HEK293 (cell line): ENCODE measurements around the gene ZNF641.

ENCODE experiments used
- CTCF ChIA-PET: fragments of 350-600 bp; formaldehyde crosslinking; extraction: SDS; loops from one replicate; lab custom pipeline; 2021; ENCODE audit warnings: antibody characterized with exemption; lab: Yijun Ruan, JAX
- POLR2A ChIA-PET: fragments of 300-600 bp; formaldehyde crosslinking; extraction: SDS; loops from one replicate; lab custom pipeline; 2020; ENCODE audit warnings: antibody characterized with exemption, inconsistent platforms; lab: Yijun Ruan, JAX
- H3K27ac ChIP-seq: fragments of 200-500 bp; sonication (Bioruptor generic); 2 replicates; pipeline ENCODE4 v1.5.1; 2014; ENCODE audit warnings: low read depth, low read length, control low read depth, inconsistent platforms; ENCODE audit errors: extremely low read depth
- H3K36me3 ChIP-seq, 2 experiments: fragments of 200-500 bp in 1 of 2; sonication (Bioruptor generic) in 1 of 2; 1 replicate in 1 of 2; 2 replicates in 1 of 2; pipeline ENCODE4 v1.5.1; 2014 to 2017; ENCODE audit warnings: inconsistent platforms in 2 of 2, low read length in 2 of 2; ENCODE audit not compliant: control insufficient read depth in 2 of 2, insufficient read depth in 1 of 2
- H3K4me1 ChIP-seq: fragments of 200-500 bp; sonication (Bioruptor generic); 2 replicates; pipeline ENCODE4 v1.5.1; 2014; ENCODE audit warnings: mild to moderate bottlenecking, low read length, inconsistent platforms; ENCODE audit not compliant: control insufficient read depth, insufficient read depth
- H3K4me3 ChIP-seq: 2 replicates; pipeline ENCODE4 v1.5.1; 2011; ENCODE audit warnings: low read depth, mild to moderate bottlenecking, control low read depth, low read length, moderate library complexity
- H3K9me3 ChIP-seq: fragments of 200-500 bp; sonication (Bioruptor generic); 2 replicates; pipeline ENCODE4 v1.5.1; 2014; ENCODE audit warnings: low read depth, low read length, inconsistent platforms; ENCODE audit not compliant: control insufficient read depth, insufficient read depth
- IKZF3 ChIP-seq: fragments of 450-650 bp; IDR thresholded peaks from 2 replicates; pipeline ENCODE4 v1.5.0; 2018; ENCODE audit warnings: missing biosample characterization, mild to moderate bottlenecking, missing genetic modification characterization, moderate library complexity
- KLF16 ChIP-seq: fragments of 450-650 bp; formaldehyde crosslinking; IDR thresholded peaks from 2 replicates; pipeline ENCODE4 v1.5.1; 2017; ENCODE audit warnings: missing biosample characterization, missing genetic modification characterization
- SP3 ChIP-seq: fragments of 450-650 bp; formaldehyde crosslinking; IDR thresholded peaks from 2 replicates; pipeline ENCODE4 v1.5.1; 2016; ENCODE audit warnings: missing biosample characterization, missing genetic modification characterization
- SP7 ChIP-seq: fragments of 450-650 bp; formaldehyde crosslinking; IDR thresholded peaks from 2 replicates; pipeline ENCODE4 v1.5.1; 2016; ENCODE audit warnings: missing biosample characterization, missing genetic modification characterization
- ZBTB44 ChIP-seq: fragments of 450-650 bp; IDR thresholded peaks from 2 replicates; pipeline ENCODE4 v1.5.1; 2018; ENCODE audit warnings: missing biosample characterization, mild to moderate bottlenecking, missing genetic modification characterization
- ZEB2 ChIP-seq: fragments of 450-650 bp; formaldehyde crosslinking; IDR thresholded peaks from 2 replicates; pipeline ENCODE4 v1.5.1; 2016; ENCODE audit warnings: missing biosample characterization, missing genetic modification characterization
- ZNF157 ChIP-seq: fragments of 450-650 bp; formaldehyde crosslinking; IDR thresholded peaks from 2 replicates; pipeline ENCODE4 v1.5.1; 2016; ENCODE audit warnings: missing biosample characterization, missing genetic modification characterization
- ZNF175 ChIP-seq: fragments of 450-650 bp; formaldehyde crosslinking; IDR thresholded peaks from 2 replicates; pipeline ENCODE4 v1.5.1; 2016; ENCODE audit warnings: missing biosample characterization, missing genetic modification characterization
- ZNF239 ChIP-seq: fragments of 450-650 bp; formaldehyde crosslinking; IDR thresholded peaks from 2 replicates; pipeline ENCODE4 v1.5.1; 2016; ENCODE audit warnings: missing biosample characterization, missing genetic modification characterization
- ZNF248 ChIP-seq: fragments of 450-650 bp; formaldehyde crosslinking; IDR thresholded peaks from 2 replicates; pipeline ENCODE4 v1.5.1; 2017; ENCODE audit warnings: missing biosample characterization, missing genetic modification characterization
- ZNF324 ChIP-seq: fragments of 450-650 bp; formaldehyde crosslinking; IDR thresholded peaks from 2 replicates; pipeline ENCODE4 v1.5.1; 2016; ENCODE audit warnings: missing biosample characterization, missing genetic modification characterization
- ZNF350 ChIP-seq: fragments of 450-650 bp; formaldehyde crosslinking; IDR thresholded peaks from 2 replicates; pipeline ENCODE4 v1.5.0; 2017; ENCODE audit warnings: missing biosample characterization, mild to moderate bottlenecking, missing genetic modification characterization
- ZNF404 ChIP-seq: fragments of 450-650 bp; formaldehyde crosslinking; IDR thresholded peaks from 2 replicates; pipeline ENCODE4 v1.5.1; 2017; ENCODE audit warnings: missing biosample characterization, missing genetic modification characterization
- ZNF555 ChIP-seq: fragments of 450-650 bp; formaldehyde crosslinking; conservative IDR thresholded peaks from 2 replicates; pipeline ENCODE4 v1.5.1; 2017; ENCODE audit warnings: missing biosample characterization, mild to moderate bottlenecking, missing genetic modification characterization, inconsistent platforms
- ZNF658 ChIP-seq: fragments of 450-650 bp; formaldehyde crosslinking; IDR thresholded peaks from 2 replicates; pipeline ENCODE4; 2016; ENCODE audit warnings: missing biosample characterization, missing genetic modification characterization
- ZNF701 ChIP-seq: fragments of 450-650 bp; formaldehyde crosslinking; IDR thresholded peaks from 2 replicates; pipeline ENCODE4 v1.5.1; 2016; ENCODE audit warnings: missing biosample characterization, missing genetic modification characterization
- ZNF777 ChIP-seq: fragments of 450-650 bp; formaldehyde crosslinking; IDR thresholded peaks from 2 replicates; pipeline ENCODE4 v1.5.1; 2017; ENCODE audit warnings: missing biosample characterization, missing genetic modification characterization, borderline replicate concordance
- ZNF785 ChIP-seq: fragments of 450-650 bp; formaldehyde crosslinking; IDR thresholded peaks from 2 replicates; pipeline ENCODE4 v1.5.1; 2016; ENCODE audit warnings: missing biosample characterization, missing genetic modification characterization
- TF ChIP-seq, protein P1 (sequence below): fragments of 450-650 bp; formaldehyde crosslinking; IDR thresholded peaks from 2 replicates; pipeline ENCODE4 v1.5.1; 2016; ENCODE audit warnings: missing biosample characterization, missing genetic modification characterization
- TF ChIP-seq, protein P2 (sequence below): fragments of 450-650 bp; formaldehyde crosslinking; IDR thresholded peaks from 2 replicates; pipeline ENCODE4 v1.5.1; 2016; ENCODE audit warnings: missing biosample characterization, missing genetic modification characterization
- TF ChIP-seq, protein P3 (sequence below): fragments of 450-650 bp; formaldehyde crosslinking; IDR thresholded peaks from 2 replicates; pipeline ENCODE4 v1.5.1; 2017; ENCODE audit warnings: missing biosample characterization, missing genetic modification characterization
- TF ChIP-seq, protein P4 (sequence below): fragments of 450-650 bp; formaldehyde crosslinking; IDR thresholded peaks from 2 replicates; pipeline ENCODE4 v1.5.1; 2016; ENCODE audit warnings: missing biosample characterization, missing genetic modification characterization

ZNF641 gene

DNA sequence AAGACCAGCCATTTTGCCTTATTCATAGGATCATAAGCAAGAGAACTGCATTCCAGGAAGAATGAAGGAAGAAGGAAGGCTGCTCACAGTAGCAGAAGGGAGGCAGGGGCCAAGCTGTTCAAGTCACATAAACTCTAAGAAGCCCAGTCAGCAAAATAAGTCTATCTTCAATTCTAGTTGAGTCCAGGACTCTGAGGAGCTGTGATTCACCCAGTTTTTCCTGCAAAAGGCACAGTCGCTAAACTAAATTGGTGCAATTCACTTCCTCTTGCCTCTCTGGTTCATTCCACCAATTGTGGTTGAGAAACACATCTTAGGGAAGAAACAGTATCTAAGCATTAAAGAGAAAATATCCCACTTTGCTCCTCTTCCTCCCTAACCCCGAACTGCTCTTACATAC lies 9.8 kb downstream of the ZNF641 start:
- POLR2A ChIA-PET, result no interaction called here
- TF ChIP-seq ZNF701, result no peak
- TF ChIP-seq ZEB2 (tag by site-specific recombination), result no peak
- Histone ChIP-seq H3K36me3 (peaks cover 18 to 40% of the 10 kb centered on the region in 2 experiments), H3K27ac (no peak overlapping the region), H3K4me3 (no peak overlapping the region), H3K4me1 (no peaks in the 10 kb centered on the region), H3K9me3 (no peaks in the 10 kb centered on the region)
- CTCF ChIA-PET, result no interaction called here

DNA sequence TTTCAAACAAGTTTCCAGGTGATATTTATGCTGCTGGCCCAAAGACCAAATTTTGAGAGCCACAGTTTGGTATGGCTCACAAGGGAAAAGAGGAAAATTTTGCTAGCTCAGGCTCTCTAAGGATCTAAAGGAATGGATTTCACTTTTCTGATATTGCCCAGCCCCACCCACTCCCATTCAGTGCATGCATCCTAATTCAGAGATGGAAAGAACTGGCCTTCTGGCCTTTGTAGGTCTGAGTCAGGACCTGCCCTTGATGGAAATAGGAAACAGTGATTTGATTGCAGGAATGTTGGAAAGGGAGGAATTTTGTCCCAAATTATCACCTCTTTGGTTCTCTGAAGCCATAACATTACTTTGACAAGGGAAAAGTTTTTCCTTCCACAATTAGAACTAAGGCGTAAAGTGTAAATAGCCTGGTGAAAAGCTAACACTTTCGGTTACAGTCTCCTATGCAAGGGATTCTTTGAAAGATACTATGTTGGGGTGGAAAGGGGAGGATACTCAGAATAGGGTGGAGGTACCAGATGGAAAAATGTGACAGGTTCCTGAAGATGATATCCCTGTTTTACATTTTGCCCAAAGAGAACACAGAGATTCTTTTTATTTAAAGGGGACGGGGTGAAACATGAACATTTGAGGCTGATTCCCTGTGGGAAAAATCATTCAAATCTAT lies 11.1 kb downstream of the ZNF641 start:
- POLR2A ChIA-PET, result no interaction called here
- Histone ChIP-seq H3K27ac (no peak overlapping the region), H3K36me3 (peaks cover 11 to 28% of the 10 kb centered on the region in 2 experiments; a peak in 2 of 3 replicates), H3K9me3 (no peaks in the 10 kb centered on the region)
- TF ChIP-seq ZNF239, result no peak
- TF ChIP-seq, protein P1, sequence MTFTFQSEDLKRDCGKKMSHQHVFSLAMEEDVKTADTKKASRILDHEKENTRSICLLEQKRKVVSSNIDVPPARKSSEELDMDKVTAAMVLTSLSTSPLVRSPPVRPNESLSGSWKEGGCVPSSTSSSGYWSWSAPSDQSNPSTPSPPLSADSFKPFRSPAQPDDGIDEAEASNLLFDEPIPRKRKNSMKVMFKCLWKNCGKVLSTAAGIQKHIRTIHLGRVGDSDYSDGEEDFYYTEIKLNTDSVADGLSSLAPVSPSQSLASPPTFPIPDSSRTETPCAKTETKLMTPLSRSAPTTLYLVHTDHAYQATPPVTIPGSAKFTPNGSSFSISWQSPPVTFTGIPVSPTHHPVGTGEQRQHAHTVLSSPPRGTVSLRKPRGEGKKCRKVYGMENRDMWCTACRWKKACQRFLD (tag by site-specific recombination), result no peak
- no peak for TF ChIP-seq ZNF157 (tag by site-specific recombination)
- no peak for TF ChIP-seq ZNF658
- no peak for TF ChIP-seq SP3 (tag by site-specific recombination)
- TF ChIP-seq IKZF3 (tag by site-specific recombination), result no peak
- TF ChIP-seq, protein P2, sequence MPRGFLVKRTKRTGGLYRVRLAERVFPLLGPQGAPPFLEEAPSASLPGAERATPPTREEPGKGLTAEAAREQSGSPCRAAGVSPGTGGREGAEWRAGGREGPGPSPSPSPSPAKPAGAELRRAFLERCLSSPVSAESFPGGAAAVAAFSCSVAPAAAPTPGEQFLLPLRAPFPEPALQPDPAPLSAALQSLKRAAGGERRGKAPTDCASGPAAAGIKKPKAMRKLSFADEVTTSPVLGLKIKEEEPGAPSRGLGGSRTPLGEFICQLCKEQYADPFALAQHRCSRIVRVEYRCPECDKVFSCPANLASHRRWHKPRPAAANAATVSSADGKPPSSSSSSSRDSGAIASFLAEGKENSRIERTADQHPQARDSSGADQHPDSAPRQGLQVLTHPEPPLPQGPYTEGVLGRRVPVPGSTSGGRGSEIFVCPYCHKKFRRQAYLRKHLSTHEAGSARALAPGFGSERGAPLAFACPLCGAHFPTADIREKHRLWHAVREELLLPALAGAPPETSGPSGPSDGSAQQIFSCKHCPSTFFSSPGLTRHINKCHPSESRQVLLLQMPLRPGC (tag by site-specific recombination), result no peak
- TF ChIP-seq ZNF324, result no peak
- no peak for TF ChIP-seq ZNF555 (tag by site-specific recombination)
- TF ChIP-seq ZNF404 (tag by site-specific recombination), result no peak
- no peak for TF ChIP-seq ZNF777
- no peak for TF ChIP-seq KLF16 (tag by site-specific recombination)
- no peak for TF ChIP-seq ZNF350 (tag by site-specific recombination)
- no peak for TF ChIP-seq ZEB2 (tag by site-specific recombination)
- TF ChIP-seq, all 188 proteins: peak for 0
- CTCF ChIA-PET, result no interaction called here
- Histone ChIP-seq H3K4me1 (no peaks in the 10 kb centered on the region), H3K4me3 (no peak overlapping the region)

DNA sequence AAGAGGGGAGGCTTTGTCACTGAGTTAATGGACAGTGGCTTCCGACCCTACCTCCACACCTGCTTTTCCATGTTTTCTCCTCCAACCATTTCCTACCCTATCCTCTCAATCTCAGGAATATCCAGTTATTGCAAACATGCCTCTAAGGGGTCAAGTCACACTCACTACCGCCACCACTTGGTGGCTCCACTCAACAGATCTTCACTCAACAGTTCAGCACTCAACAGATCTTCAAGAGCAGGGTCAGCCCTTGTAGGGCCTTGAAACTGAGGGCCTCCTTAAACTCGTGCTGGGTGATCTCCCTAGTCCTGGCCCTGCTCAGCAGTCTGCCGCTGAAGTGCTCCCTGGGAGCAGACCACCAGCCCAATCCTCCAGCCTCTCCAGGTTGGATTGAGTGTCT lies 14.2 kb downstream of the ZNF641 start:
- ChIA-PET CTCF (interaction anchor here (0.6 kb wide), 1 partner anchor 423 kb away, joined by 3 read pairs; no protein-coding TSS in a partner anchor), POLR2A (no interaction called here)
- TF ChIP-seq ZNF248 (tag by site-specific recombination) (no peak), SP7 (tag by site-specific recombination) (no peak), ZBTB44 (tag by site-specific recombination) (no peak), ZNF785 (tag by site-specific recombination) (no peak), ZNF175 (tag by site-specific recombination) (no peak)
- TF ChIP-seq, protein P3, sequence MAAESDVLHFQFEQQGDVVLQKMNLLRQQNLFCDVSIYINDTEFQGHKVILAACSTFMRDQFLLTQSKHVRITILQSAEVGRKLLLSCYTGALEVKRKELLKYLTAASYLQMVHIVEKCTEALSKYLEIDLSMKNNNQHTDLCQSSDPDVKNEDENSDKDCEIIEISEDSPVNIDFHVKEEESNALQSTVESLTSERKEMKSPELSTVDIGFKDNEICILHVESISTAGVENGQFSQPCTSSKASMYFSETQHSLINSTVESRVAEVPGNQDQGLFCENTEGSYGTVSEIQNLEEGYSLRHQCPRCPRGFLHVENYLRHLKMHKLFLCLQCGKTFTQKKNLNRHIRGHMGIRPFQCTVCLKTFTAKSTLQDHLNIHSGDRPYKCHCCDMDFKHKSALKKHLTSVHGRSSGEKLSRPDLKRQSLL (tag by site-specific recombination), result no peak
- TF ChIP-seq, protein P4, sequence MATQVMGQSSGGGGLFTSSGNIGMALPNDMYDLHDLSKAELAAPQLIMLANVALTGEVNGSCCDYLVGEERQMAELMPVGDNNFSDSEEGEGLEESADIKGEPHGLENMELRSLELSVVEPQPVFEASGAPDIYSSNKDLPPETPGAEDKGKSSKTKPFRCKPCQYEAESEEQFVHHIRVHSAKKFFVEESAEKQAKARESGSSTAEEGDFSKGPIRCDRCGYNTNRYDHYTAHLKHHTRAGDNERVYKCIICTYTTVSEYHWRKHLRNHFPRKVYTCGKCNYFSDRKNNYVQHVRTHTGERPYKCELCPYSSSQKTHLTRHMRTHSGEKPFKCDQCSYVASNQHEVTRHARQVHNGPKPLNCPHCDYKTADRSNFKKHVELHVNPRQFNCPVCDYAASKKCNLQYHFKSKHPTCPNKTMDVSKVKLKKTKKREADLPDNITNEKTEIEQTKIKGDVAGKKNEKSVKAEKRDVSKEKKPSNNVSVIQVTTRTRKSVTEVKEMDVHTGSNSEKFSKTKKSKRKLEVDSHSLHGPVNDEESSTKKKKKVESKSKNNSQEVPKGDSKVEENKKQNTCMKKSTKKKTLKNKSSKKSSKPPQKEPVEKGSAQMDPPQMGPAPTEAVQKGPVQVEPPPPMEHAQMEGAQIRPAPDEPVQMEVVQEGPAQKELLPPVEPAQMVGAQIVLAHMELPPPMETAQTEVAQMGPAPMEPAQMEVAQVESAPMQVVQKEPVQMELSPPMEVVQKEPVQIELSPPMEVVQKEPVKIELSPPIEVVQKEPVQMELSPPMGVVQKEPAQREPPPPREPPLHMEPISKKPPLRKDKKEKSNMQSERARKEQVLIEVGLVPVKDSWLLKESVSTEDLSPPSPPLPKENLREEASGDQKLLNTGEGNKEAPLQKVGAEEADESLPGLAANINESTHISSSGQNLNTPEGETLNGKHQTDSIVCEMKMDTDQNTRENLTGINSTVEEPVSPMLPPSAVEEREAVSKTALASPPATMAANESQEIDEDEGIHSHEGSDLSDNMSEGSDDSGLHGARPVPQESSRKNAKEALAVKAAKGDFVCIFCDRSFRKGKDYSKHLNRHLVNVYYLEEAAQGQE (tag by site-specific recombination), result no peak
- TF ChIP-seq, protein P1 (tag by site-specific recombination), result no peak
- Histone ChIP-seq H3K36me3 (no peaks in the 10 kb centered on the region), H3K9me3 (no peaks in the 10 kb centered on the region), H3K4me1 (no peaks in the 10 kb centered on the region), H3K4me3 (no peak overlapping the region), H3K27ac (no peak overlapping the region)
